HG03039 (cell line): ENCODE results near the gene VTI1A.
A peak's percentile ranks its signal among the peaks of the same experiment; 100 is the strongest.

Experiments
- ATAC-seq: cut with Tn5 transposase; IDR thresholded peaks from one replicate; pipeline ENCODE4 v1.9.1; 2021; ENCODE audit warnings: mild to moderate bottlenecking, moderate library complexity; ENCODE audit not compliant: unreplicated experiment

The VTI1A gene

GRCh38 chr10:112502536-112502935 lies 55.5 kb downstream of the VTI1A start:
- no peak for ATAC-seq

GRCh38 chr10:112503643-112504042 lies 56.6 kb downstream of the VTI1A start:
- ATAC-seq: no peak

GRCh38 chr10:112507046-112507445 lies 60.0 kb downstream of the VTI1A start:
- ATAC-seq: no peak

- no peak for ATAC-seq
These were observed 61.0 kb downstream of the VTI1A start for GRCh38 chr10:112507988-112508387.

GRCh38 chr10:112509558-112510291 lies 62.7 kb downstream of the VTI1A start:
- no peak for ATAC-seq

GRCh38 chr10:112510384-112510783 lies 63.4 kb downstream of the VTI1A start:
- no peak for ATAC-seq

- no peak for ATAC-seq
These were observed 65.3 kb downstream of the VTI1A start for GRCh38 chr10:112512294-112512693.

GRCh38 chr10:112515126-112515525 lies 68.1 kb downstream of the VTI1A start:
- no peak for ATAC-seq

- no peak for ATAC-seq
These were observed 68.8 kb downstream of the VTI1A start for GRCh38 chr10:112515852-112516251.

GRCh38 chr10:112517451-112517862 lies 70.4 kb downstream of the VTI1A start:
- no peak for ATAC-seq

- ATAC-seq: peak; percentile 77
These were observed 72.2 kb downstream of the VTI1A start for GRCh38 chr10:112519133-112519761.

- no peak for ATAC-seq
These were observed 73.9 kb downstream of the VTI1A start for GRCh38 chr10:112520914-112521313.

- no peak for ATAC-seq
These were observed 77.6 kb downstream of the VTI1A start for GRCh38 chr10:112524641-112525040.

GRCh38 chr10:112525200-112525599 lies 78.2 kb downstream of the VTI1A start:
- no peak for ATAC-seq

GRCh38 chr10:112526139-112526538 lies 79.1 kb downstream of the VTI1A start:
- ATAC-seq: peak; percentile 86

- no peak for ATAC-seq
These were observed 79.9 kb downstream of the VTI1A start for GRCh38 chr10:112526906-112527305.

GRCh38 chr10:112528235-112528634 lies 81.2 kb downstream of the VTI1A start:
- no peak for ATAC-seq

- ATAC-seq: no peak
These were observed 84.4 kb downstream of the VTI1A start for GRCh38 chr10:112531421-112531820.

- ATAC-seq: peak; percentile 97
These were observed 85.2 kb downstream of the VTI1A start for GRCh38 chr10:112532189-112532588.

GRCh38 chr10:112532956-112533355 lies 85.9 kb downstream of the VTI1A start:
- no peak for ATAC-seq

GRCh38 chr10:112533916-112534315 lies 86.9 kb downstream of the VTI1A start:
- no peak for ATAC-seq

- no peak for ATAC-seq
These were observed 88.5 kb downstream of the VTI1A start for GRCh38 chr10:112535531-112535951.
